Measurements from ENCODE around the gene DLG2.
A peak's percentile ranks its signal among the peaks of the same experiment; 100 is the strongest.
"Not testable (repeated sequence)": the region's sequence is repeated elsewhere in the genome, so short reads cannot be mapped to it uniquely, and the experiment has no call there.

The DLG2 gene

GRCh38 chr11:85040166-85040565 lies 587.0 kb downstream of the DLG2 start:
- no peak overlapping the region for H3K4me3 ChIP-seq (ENCODE audit: low read length)
- TF ChIP-seq CTCF (conservative IDR thresholded peaks at IDR 0.05; ENCODE audit: low read depth, low read length) = no peak
- DNase-seq (ENCODE audit: low read depth) = no peak

GRCh38 chr11:85029964-85030363 lies 597.2 kb downstream of the DLG2 start:
- DNase-seq (ENCODE audit: low read depth) = no peak
- no peak for TF ChIP-seq CTCF (conservative IDR thresholded peaks at IDR 0.05; ENCODE audit: low read depth, low read length)
- no peak overlapping the region for H3K4me3 ChIP-seq (ENCODE audit: low read length)

- TF ChIP-seq CTCF (conservative IDR thresholded peaks at IDR 0.05; ENCODE audit: low read depth, low read length) = no peak
- H3K4me3 ChIP-seq (ENCODE audit: low read length) = no peak overlapping the region
- DNase-seq (ENCODE audit: low read depth) = no peak
These were observed 598.6 kb downstream of the DLG2 start for GRCh38 chr11:85028329-85029101.

GRCh38 chr11:85027346-85027745 lies 599.8 kb downstream of the DLG2 start:
- no peak for DNase-seq (ENCODE audit: low read depth)
- H3K4me3 ChIP-seq (ENCODE audit: low read length) = no peak overlapping the region
- TF ChIP-seq CTCF (conservative IDR thresholded peaks at IDR 0.05; ENCODE audit: low read depth, low read length) = no peak

GRCh38 chr11:85021058-85021457 lies 606.1 kb downstream of the DLG2 start:
- TF ChIP-seq CTCF (conservative IDR thresholded peaks at IDR 0.05; ENCODE audit: low read depth, low read length) = no peak
- DNase-seq (ENCODE audit: low read depth) = no peak
- no peak overlapping the region for H3K4me3 ChIP-seq (ENCODE audit: low read length)

- no peak for DNase-seq (ENCODE audit: low read depth)
- H3K4me3 ChIP-seq (ENCODE audit: low read length) = no peak overlapping the region
- TF ChIP-seq CTCF (conservative IDR thresholded peaks at IDR 0.05; ENCODE audit: low read depth, low read length) = peak; percentile 38
These were observed 633.8 kb downstream of the DLG2 start for GRCh38 chr11:84993386-84993785.

GRCh38 chr11:84990141-84990540 lies 637.0 kb downstream of the DLG2 start:
- DNase-seq (ENCODE audit: low read depth) = peak; percentile 90
- no peak overlapping the region for H3K4me3 ChIP-seq (ENCODE audit: low read length)
- TF ChIP-seq CTCF (conservative IDR thresholded peaks at IDR 0.05; ENCODE audit: low read depth, low read length) = no peak

GRCh38 chr11:84987686-84988187 lies 639.4 kb downstream of the DLG2 start:
- not testable (repeated sequence) for H3K4me3 ChIP-seq (ENCODE audit: low read length); DNase-seq (ENCODE audit: low read depth)
